ENCODE results near the gene NRN1. TPM values are rescaled to one million over a fixed set of nuclear protein-coding genes. Genes with fewer than 3 reads are reported as not detected.

NRN1 gene
- total and polyA plus RNA-seq, 2 experiments from 2014 or later, result 50.5 to 94.6 TPM

DNA sequence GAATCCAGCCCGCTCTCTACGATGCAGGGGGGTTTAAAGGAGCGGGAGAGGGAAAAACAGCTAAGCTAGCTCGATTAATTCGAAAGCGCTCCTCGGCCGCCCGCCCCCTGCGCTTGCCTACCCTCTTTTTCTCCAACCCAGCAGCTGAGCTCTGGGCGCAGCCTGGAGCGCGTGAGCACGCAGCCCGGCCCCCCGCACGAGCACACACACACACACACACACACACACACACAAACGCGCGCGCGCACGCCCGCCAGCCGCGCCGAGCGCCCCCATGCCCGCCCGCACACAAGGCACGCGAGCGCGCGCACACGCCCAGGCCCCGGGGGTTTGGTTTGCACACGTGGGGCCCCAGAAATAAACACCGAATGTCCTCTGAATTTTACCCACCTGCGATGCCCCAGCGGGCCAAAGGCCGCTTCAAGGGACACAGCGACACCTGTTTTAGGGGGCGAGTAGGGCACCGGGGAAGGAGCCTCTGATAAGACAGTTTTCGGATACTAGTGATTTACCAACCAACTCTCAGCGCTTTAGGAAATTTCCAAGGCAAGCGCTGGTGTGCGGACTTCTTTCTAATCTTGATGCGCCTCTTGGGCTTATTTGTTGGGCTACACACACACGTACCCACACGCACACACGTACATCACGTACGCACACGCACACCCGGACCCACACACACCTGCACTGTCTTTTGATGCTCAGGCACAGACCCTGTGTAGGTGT, 802 bp upstream of the NRN1 start:
- peak overlapping the region; percentile 90 for H3K27ac ChIP-seq
- DNase-seq, result peak; percentile 72
- in situ Hi-C loops (cut with MboI), result no loop called here
- peak overlapping the region; percentile 100 for H3K4me3 ChIP-seq
- WGBS, 2 experiments (ENCODE audit: low coverage in 1 of 2, low lambda C conversion rate in 2 of 2, missing lambda C conversion rate in 2 of 2), result 1% methylated on average over 49 to 56 of the region's 57 CpGs
- peak overlapping the region; percentile 96 for H2AFZ ChIP-seq
- peaks cover 42% of the 10 kb centered on the region for H3K79me2 ChIP-seq (ENCODE audit: insufficient read depth)
- no peaks in the 10 kb centered on the region for H3K9me2 ChIP-seq (ENCODE audit: insufficient read depth)
- no peaks in the 10 kb centered on the region for H4K20me1 ChIP-seq (ENCODE audit: insufficient read depth)
- H3K4me1 ChIP-seq (ENCODE audit: insufficient read depth), result 0 out of 2 replicates have a peak, but pooled peaks cover 3% of the 10 kb centered on the region
- H3K27me3 ChIP-seq (replicated peaks; ENCODE audit: insufficient read depth), result no peaks in the 10 kb centered on the region
- no peaks in the 10 kb centered on the region for H3K9me3 ChIP-seq (ENCODE audit: low read depth)
- TF ChIP-seq EZH2 (IDR thresholded peaks at IDR 0.05; ENCODE audit: insufficient read depth, poor library complexity, severe bottlenecking), result no peak
- TF ChIP-seq EZH2phosphoT487 (IDR thresholded peaks at IDR 0.05; ENCODE audit: insufficient read depth, low read depth), result no peak
- peak overlapping the region; percentile 95 for H3K4me2 ChIP-seq (ENCODE audit: unreplicated experiment)
- H3F3A ChIP-seq (ENCODE audit: insufficient read depth), result peaks cover 16% of the 10 kb centered on the region
- H3K9ac ChIP-seq, result peak overlapping the region; percentile 94
- no peaks in the 10 kb centered on the region for H3K36me3 ChIP-seq (ENCODE audit: low read depth)

DNA sequence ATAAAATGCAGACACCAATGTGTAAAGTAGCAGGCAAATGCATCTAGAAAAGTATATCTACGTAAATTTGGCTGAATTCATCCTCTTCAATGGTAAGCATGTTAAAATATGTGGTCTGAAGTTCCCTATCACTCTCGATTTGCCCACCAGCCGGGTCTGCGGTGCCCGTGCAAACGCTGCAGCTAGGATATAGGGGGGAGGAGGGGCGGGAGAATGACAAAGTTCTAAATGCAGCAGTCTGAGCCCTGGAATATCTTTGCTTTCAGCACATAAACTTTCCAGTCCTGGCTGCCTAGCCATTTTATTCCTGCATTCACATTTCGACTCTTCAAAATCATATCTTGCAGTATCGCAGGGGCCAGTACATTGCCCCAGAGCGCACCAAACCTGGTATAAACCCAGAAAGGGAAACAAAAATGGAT, 708 bp downstream of the NRN1 start:
- Histone ChIP-seq H3K79me2 (ENCODE audit: insufficient read depth) (peaks cover 57% of the 10 kb centered on the region), H3K9me3 (ENCODE audit: low read depth) (no peaks in the 10 kb centered on the region), H2AFZ (peak overlapping the region; percentile 96), H3K4me3 (peak overlapping the region; percentile 100), H3K27me3 (replicated peaks; ENCODE audit: insufficient read depth) (no peaks in the 10 kb centered on the region), H3K27ac (peak overlapping the region; percentile 90), H4K20me1 (ENCODE audit: insufficient read depth) (no peaks in the 10 kb centered on the region), H3F3A (ENCODE audit: insufficient read depth) (peaks cover 24% of the 10 kb centered on the region), H3K36me3 (ENCODE audit: low read depth) (no peaks in the 10 kb centered on the region), H3K4me2 (ENCODE audit: unreplicated experiment) (peak overlapping the region; percentile 95), H3K9me2 (ENCODE audit: insufficient read depth) (no peaks in the 10 kb centered on the region), H3K4me1 (ENCODE audit: insufficient read depth) (0 out of 2 replicates have a peak, but pooled peaks cover 5% of the 10 kb centered on the region), H3K9ac (peak overlapping the region; percentile 94)
- in situ Hi-C loops (cut with MboI), result no loop called here
- peak; percentile 58 for DNase-seq
- TF ChIP-seq EZH2phosphoT487 (IDR thresholded peaks at IDR 0.05; ENCODE audit: insufficient read depth, low read depth), result no peak
- no peak for TF ChIP-seq EZH2 (IDR thresholded peaks at IDR 0.05; ENCODE audit: insufficient read depth, poor library complexity, severe bottlenecking)
- WGBS, 2 experiments (ENCODE audit: low coverage in 1 of 2, low lambda C conversion rate in 2 of 2, missing lambda C conversion rate in 2 of 2), result 0 to 1% methylated on average over 10 of the region's 10 CpGs

GRCh38 chr6:6005051-6006005, 1.4 kb downstream of the NRN1 start:
- Histone ChIP-seq H3K4me3 (peak overlapping the region; percentile 100), H3K79me2 (ENCODE audit: insufficient read depth) (peaks cover 62% of the 10 kb centered on the region), H3K9me3 (ENCODE audit: low read depth) (no peaks in the 10 kb centered on the region), H3K4me2 (ENCODE audit: unreplicated experiment) (peak overlapping the region; percentile 95), H3K4me1 (ENCODE audit: insufficient read depth) (0 out of 2 replicates have a peak, but pooled peaks cover 5% of the 10 kb centered on the region), H3K9ac (peak overlapping the region; percentile 94), H3K9me2 (ENCODE audit: insufficient read depth) (no peaks in the 10 kb centered on the region), H3F3A (ENCODE audit: insufficient read depth) (peaks cover 30% of the 10 kb centered on the region), H3K36me3 (ENCODE audit: low read depth) (no peaks in the 10 kb centered on the region), H4K20me1 (ENCODE audit: insufficient read depth) (no peaks in the 10 kb centered on the region), H3K27me3 (replicated peaks; ENCODE audit: insufficient read depth) (no peaks in the 10 kb centered on the region), H2AFZ (peak overlapping the region; percentile 96), H3K27ac (peak overlapping the region; percentile 90)
- no peak for TF ChIP-seq EZH2 (IDR thresholded peaks at IDR 0.05; ENCODE audit: insufficient read depth, poor library complexity, severe bottlenecking)
- TF ChIP-seq EZH2phosphoT487 (IDR thresholded peaks at IDR 0.05; ENCODE audit: insufficient read depth, low read depth), result no peak
- in situ Hi-C loops (cut with MboI), result no loop called here
- 1% methylated on average over 13 of the region's 13 CpGs for WGBS, 2 experiments (ENCODE audit: low coverage in 1 of 2, low lambda C conversion rate in 2 of 2, missing lambda C conversion rate in 2 of 2)
- peak; percentile 59 for DNase-seq

DNA sequence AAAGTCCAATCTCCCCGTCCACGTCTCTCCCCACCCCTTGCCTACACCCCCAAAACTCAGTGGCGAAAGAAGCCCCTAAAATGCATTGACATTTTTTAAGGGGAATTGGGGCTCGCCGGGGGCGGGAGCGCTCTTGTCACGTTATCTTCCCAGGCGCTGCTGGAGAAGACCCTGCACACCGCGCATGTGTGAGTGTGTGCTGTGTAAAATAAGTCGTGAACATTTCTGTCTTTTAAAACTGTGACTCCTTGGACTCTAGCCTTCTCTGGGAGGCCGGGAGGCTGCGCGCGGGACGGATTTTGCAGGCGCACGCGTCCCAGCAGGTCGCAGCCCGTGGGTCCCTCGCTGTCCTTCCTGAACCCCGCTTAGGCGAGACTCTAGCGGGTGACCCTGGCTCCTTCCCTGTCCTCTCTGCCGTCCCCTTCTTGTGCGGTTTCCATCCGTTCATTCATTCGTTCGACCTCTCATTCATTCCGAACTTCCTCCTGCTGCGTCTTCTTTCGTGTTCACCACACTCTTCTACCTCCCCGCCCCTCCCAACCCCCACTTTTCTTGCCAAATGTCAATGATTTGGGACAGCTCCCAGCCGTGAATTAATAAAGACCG, 2.2 kb downstream of the NRN1 start:
- in situ Hi-C loops (cut with MboI), result no loop called here
- no peaks in the 10 kb centered on the region for H3K36me3 ChIP-seq (ENCODE audit: low read depth)
- peak overlapping the region; percentile 64 for H2AFZ ChIP-seq
- peaks cover 9% of the 10 kb centered on the region; the same call in 1 of the 2 replicates for H3K4me1 ChIP-seq (ENCODE audit: insufficient read depth)
- H3K27ac ChIP-seq, result peak overlapping the region; percentile 90
- no peaks in the 10 kb centered on the region for H3K27me3 ChIP-seq (replicated peaks; ENCODE audit: insufficient read depth)
- TF ChIP-seq EZH2phosphoT487 (IDR thresholded peaks at IDR 0.05; ENCODE audit: insufficient read depth, low read depth), result no peak
- TF ChIP-seq EZH2 (IDR thresholded peaks at IDR 0.05; ENCODE audit: insufficient read depth, poor library complexity, severe bottlenecking), result no peak
- 1% methylated on average over 29 to 37 of the region's 37 CpGs for WGBS, 2 experiments (ENCODE audit: low coverage in 1 of 2, low lambda C conversion rate in 2 of 2, missing lambda C conversion rate in 2 of 2)
- H3K4me2 ChIP-seq (ENCODE audit: unreplicated experiment), result peak overlapping the region; percentile 95
- H3F3A ChIP-seq (ENCODE audit: insufficient read depth), result peaks cover 36% of the 10 kb centered on the region
- peaks cover 70% of the 10 kb centered on the region for H3K79me2 ChIP-seq (ENCODE audit: insufficient read depth)
- H3K9me2 ChIP-seq (ENCODE audit: insufficient read depth), result no peaks in the 10 kb centered on the region
- H3K4me3 ChIP-seq, result peak overlapping the region; percentile 100
- H3K9ac ChIP-seq, result peak overlapping the region; percentile 94
- peak; percentile 61 for DNase-seq
- no peaks in the 10 kb centered on the region for H3K9me3 ChIP-seq (ENCODE audit: low read depth)
- no peaks in the 10 kb centered on the region for H4K20me1 ChIP-seq (ENCODE audit: insufficient read depth)

Data from GM23248 (cell line).